SK-N-SH treated with all-trans-retinoic acid at 6 μM for 48 hours (cell line): Measurements from ENCODE around the gene MTCL1.

Experiments used
- ARNTL ChIP-seq: fragments of 450-650 bp; formaldehyde crosslinking; IDR thresholded peaks from 2 replicates; pipeline ENCODE4 v1.5.0; 2020; ENCODE audit warnings: low read depth, mild to moderate bottlenecking, moderate library complexity, borderline replicate concordance
- CSDC2 ChIP-seq: fragments of 250-450 bp; sonication (Bioruptor Pico); IDR thresholded peaks from 2 replicates; pipeline ENCODE4 v1.5.0; 2020; ENCODE audit warnings: mild to moderate bottlenecking, moderate library complexity
- ESRRG ChIP-seq: fragments of 250-450 bp; sonication (Bioruptor Pico); IDR thresholded peaks from 2 replicates; pipeline ENCODE4 v1.6.1; 2021; ENCODE audit warnings: mild to moderate bottlenecking
- TCF4 ChIP-seq: fragments of 250-450 bp; sonication (Bioruptor Pico); IDR thresholded peaks from 2 replicates; pipeline ENCODE4 v1.8.0; 2021; ENCODE audit warnings: mild to moderate bottlenecking, moderate library complexity, borderline replicate concordance
- ZNF70 ChIP-seq: fragments of 450-650 bp; formaldehyde crosslinking; IDR thresholded peaks from 2 replicates; pipeline ENCODE4 v1.5.0; 2020; ENCODE audit warnings: mild to moderate bottlenecking, moderate library complexity

- TF ChIP-seq ARNTL (CRISPR knock-in tag) (no peak), ZNF70 (CRISPR knock-in tag) (no peak), ESRRG (CRISPR knock-in tag) (no peak), CSDC2 (no peak), TCF4 (no peak)
Observed at GRCh38 chr18:8821083-8821465, 115.7 kb downstream of the MTCL1 start.
